HEK293T (cell line): ENCODE results near the gene RELB.

Experiments
- CTCF ChIA-PET: fragments of 350-600 bp; formaldehyde crosslinking; extraction: SDS; loops from one replicate; lab custom pipeline; 2021; ENCODE audit warnings: antibody characterized with exemption, inconsistent platforms; lab: Yijun Ruan, JAX
- POLR2A ChIA-PET: fragments of 350-600 bp; formaldehyde crosslinking; extraction: SDS; loops from one replicate; lab custom pipeline; 2020; ENCODE audit warnings: antibody characterized with exemption, inconsistent platforms; lab: Yijun Ruan, JAX
- DNase-seq: peaks from one replicate; pipeline ENCODE4 v3.0.0; 2012; ENCODE audit warnings: mixed read lengths; ENCODE audit errors: extremely low spot score
- ARNT ChIP-seq: fragments of 450-650 bp; IDR thresholded peaks from 2 replicates; pipeline ENCODE4 v1.6.1; 2017; ENCODE audit warnings: mild to moderate bottlenecking
- BHLHE40 ChIP-seq: fragments of 450-650 bp; IDR thresholded peaks from 2 replicates; pipeline ENCODE4 v1.6.1; 2016; ENCODE audit warnings: mild to moderate bottlenecking, moderate library complexity, borderline replicate concordance
- CTBP1 ChIP-seq: fragments of 450-650 bp; IDR thresholded peaks from 2 replicates; pipeline ENCODE4 v1.6.1; 2016; ENCODE audit warnings: borderline replicate concordance
- ELF4 ChIP-seq: fragments of 450-650 bp; IDR thresholded peaks from 2 replicates; pipeline ENCODE4 v1.6.1; 2017; ENCODE audit warnings: antibody characterized with exemption
- FOXA1 ChIP-seq: fragments of 450-650 bp; IDR thresholded peaks from 2 replicates; pipeline ENCODE4 v1.6.1; 2016; ENCODE audit warnings: mild to moderate bottlenecking
- FOXK2 ChIP-seq: fragments of 450-650 bp; IDR thresholded peaks from 2 replicates; pipeline ENCODE4 v1.6.1; 2016; ENCODE audit warnings: mild to moderate bottlenecking
- FOXM1 ChIP-seq: fragments of 450-650 bp; IDR thresholded peaks from 2 replicates; pipeline ENCODE4 v1.6.1; 2017; ENCODE audit warnings: mild to moderate bottlenecking, borderline replicate concordance
- HDGF ChIP-seq: fragments of 450-650 bp; IDR thresholded peaks from 2 replicates; pipeline ENCODE4 v1.6.1; 2017; ENCODE audit warnings: antibody characterized with exemption, borderline replicate concordance
- L3MBTL2 ChIP-seq: fragments of 450-650 bp; conservative IDR thresholded peaks from 2 replicates; pipeline ENCODE4 v1.6.1; 2016; ENCODE audit warnings: mild to moderate bottlenecking
- LEF1 ChIP-seq: fragments of 450-650 bp; IDR thresholded peaks from 2 replicates; pipeline ENCODE4 v1.6.1; 2017; ENCODE audit warnings: mild to moderate bottlenecking, borderline replicate concordance
- NFRKB ChIP-seq: fragments of 450-650 bp; IDR thresholded peaks from 2 replicates; pipeline ENCODE4 v1.6.1; 2016; ENCODE audit warnings: mild to moderate bottlenecking, moderate library complexity
- PKNOX1 ChIP-seq: fragments of 450-650 bp; IDR thresholded peaks from 2 replicates; pipeline ENCODE4 v1.6.1; 2016
- SP1 ChIP-seq: fragments of 450-650 bp; IDR thresholded peaks from 2 replicates; pipeline ENCODE4 v1.6.1; 2017
- SUZ12 ChIP-seq: fragments of 450-650 bp; IDR thresholded peaks from 2 replicates; pipeline ENCODE4 v1.6.1; 2016; ENCODE audit warnings: mild to moderate bottlenecking
- TARDBP ChIP-seq: fragments of 450-650 bp; IDR thresholded peaks from 2 replicates; pipeline ENCODE4 v1.6.1; 2016
- ZNF384 ChIP-seq: fragments of 450-650 bp; IDR thresholded peaks from 2 replicates; pipeline ENCODE4 v1.6.1; 2016

The RELB gene

DNA sequence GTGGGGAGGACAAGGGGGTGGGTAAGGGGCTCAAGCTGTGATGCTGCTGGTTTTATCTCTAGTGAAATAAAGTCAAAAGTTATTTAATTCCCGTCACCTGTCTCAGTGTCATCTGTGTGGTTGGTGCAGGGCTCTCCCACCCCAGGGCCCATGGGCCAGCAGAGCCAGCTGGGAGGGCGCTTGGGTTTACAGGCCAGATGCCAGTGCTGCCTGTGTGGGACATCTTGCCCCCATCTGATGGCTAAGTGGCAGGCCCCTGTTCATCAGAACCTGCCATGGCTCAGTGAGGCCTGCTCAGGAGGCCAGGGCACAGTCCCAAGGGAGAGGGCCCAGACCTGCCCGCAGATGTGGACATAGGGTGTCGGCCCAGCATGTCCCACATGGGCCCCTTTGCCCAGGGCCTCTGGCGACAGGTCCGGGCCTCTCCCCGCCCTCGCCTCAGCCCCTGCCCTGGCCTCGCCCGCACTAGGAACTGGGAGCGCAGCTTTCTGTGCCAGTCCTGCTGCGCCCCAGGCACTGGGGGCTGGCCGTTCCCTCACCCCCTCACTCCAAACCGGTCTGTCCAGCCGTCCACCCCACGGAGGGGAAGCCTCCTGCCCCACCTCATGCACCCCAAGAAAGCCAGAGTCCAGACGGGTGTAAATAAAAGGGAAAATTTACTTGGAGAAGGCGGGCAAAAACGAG lies 69.7 kb downstream of the RELB start:
- no peak for TF ChIP-seq NFRKB
- TF ChIP-seq SUZ12, result no peak
- no peak for TF ChIP-seq FOXM1
- TF ChIP-seq BHLHE40, result no peak
- TF ChIP-seq LEF1, result no peak
- no peak for TF ChIP-seq SP1
- TF ChIP-seq PKNOX1, result no peak
- no peak for TF ChIP-seq HDGF
- no peak for DNase-seq
- CTCF ChIA-PET, result no interaction called here
- POLR2A ChIA-PET, result no interaction called here

- POLR2A ChIA-PET, result interaction anchor here (0.9 to 1.6 kb wide), 3 partner anchors 20 to 33 kb away, joined by 3 to 6 read pairs (median 4); no protein-coding TSS in a partner anchor
Observed at GRCh38 chr19:45071545-45071938, 70.3 kb downstream of the RELB start.

DNA sequence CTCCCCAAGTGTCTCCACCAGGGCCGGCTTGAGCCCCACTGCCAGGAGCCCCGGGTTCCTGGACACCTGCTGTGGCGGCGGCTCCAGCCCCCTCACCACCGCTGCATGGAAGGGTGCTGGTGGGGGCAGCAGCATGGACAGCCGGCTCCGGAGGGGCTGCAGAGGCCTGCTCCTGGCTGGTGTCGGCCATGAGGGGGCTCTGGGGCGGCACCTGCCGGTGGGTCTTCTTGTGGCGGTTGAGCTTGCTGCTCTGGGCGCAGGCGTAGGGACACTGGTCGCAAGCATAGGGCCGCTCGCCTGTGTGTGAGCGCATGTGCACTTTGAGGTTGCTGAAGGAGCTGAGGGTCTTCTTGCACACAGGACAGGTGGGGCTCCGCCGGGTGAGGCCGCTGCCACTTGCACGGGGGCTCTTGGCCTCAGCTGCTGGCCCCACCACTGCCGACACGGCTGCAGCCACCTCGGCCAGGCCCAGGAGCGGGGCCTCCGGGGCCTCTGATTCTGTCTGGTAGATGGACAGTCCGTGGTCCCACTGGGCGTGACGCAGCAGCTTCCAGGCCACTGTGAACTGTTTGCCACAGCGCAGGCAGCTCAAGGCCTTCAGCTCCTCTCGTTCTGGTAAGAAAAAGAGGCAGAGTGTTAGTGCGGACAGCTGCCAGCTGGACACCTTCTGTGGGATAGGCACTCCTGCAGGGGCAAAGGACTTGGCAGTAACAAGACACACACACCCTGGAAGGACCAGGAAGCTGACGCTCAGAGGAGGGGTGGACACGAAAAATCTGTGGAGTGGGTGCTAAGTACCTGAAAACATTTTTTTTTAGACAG lies 70.9 kb downstream of the RELB start:
- TF ChIP-seq SP1, result no peak
- no peak for TF ChIP-seq BHLHE40
- TF ChIP-seq LEF1, result no peak
- TF ChIP-seq NFRKB, result no peak
- no peak for TF ChIP-seq CTBP1
- TF ChIP-seq ELF4, result no peak
- TF ChIP-seq L3MBTL2, result no peak
- no peak for TF ChIP-seq HDGF
- no peak for TF ChIP-seq TARDBP
- no peak for TF ChIP-seq ZNF384
- no peak for TF ChIP-seq FOXK2
- no peak for TF ChIP-seq ARNT
- no peak for TF ChIP-seq FOXA1
- TF ChIP-seq FOXM1, result no peak
- TF ChIP-seq PKNOX1, result no peak
- no peak for DNase-seq
- CTCF ChIA-PET, result interaction anchor here (0.6 to 1.2 kb wide), 2 partner anchors 13 to 14 kb away, joined by 4 to 6 read pairs; no protein-coding TSS in a partner anchor
- POLR2A ChIA-PET, result interaction anchor here (0.9 to 1.6 kb wide), 3 partner anchors 20 to 34 kb away, joined by 3 to 6 read pairs (median 4); no protein-coding TSS in a partner anchor

More at GRCh38 chr19:45071545-45071938, 70.3 kb downstream of the RELB start:
- no peak for DNase-seq
- CTCF ChIA-PET, result interaction anchor here (1.2 kb wide), 1 partner anchor 12 kb away, joined by 4 read pairs; no protein-coding TSS in a partner anchor
- TF ChIP-seq ZNF384, result no peak

GRCh38 chr19:45074744-45075300 lies 73.6 kb downstream of the RELB start:
- no peak for DNase-seq
- ChIA-PET POLR2A (interaction anchor here (2.4 to 3.7 kb wide), 2 partner anchors 17 to 36 kb away, joined by 12 to 21 read pairs; partner anchors contain the start of genes CLASRP and PPP1R37), CTCF (interaction anchor here (0.5 to 1.4 kb wide), 2 partner anchors 15 to 128 kb away, joined by 3 to 6 read pairs; no protein-coding TSS in a partner anchor)
- TF ChIP-seq ELF4 (no peak), SP1 (no peak), NFRKB (no peak), TARDBP (no peak), FOXA1 (no peak), ARNT (no peak), HDGF (no peak), PKNOX1 (no peak), CTBP1 (no peak)

GRCh38 chr19:45075301-45076028 lies 74.2 kb downstream of the RELB start:
- ChIA-PET POLR2A (interaction anchor here (2.4 to 3.7 kb wide), 2 partner anchors 17 to 36 kb away, joined by 12 to 21 read pairs; partner anchors contain the start of genes CLASRP and PPP1R37), CTCF (interaction anchor here (1.4 kb wide), 1 partner anchor 16 kb away, joined by 6 read pairs; no protein-coding TSS in a partner anchor)
- DNase-seq, result no peak
- TF ChIP-seq LEF1, result no peak
- no peak for TF ChIP-seq ARNT
- TF ChIP-seq FOXK2, result no peak
- TF ChIP-seq FOXM1, result no peak
- no peak for TF ChIP-seq PKNOX1
- TF ChIP-seq ELF4, result no peak
- no peak for TF ChIP-seq SP1
- TF ChIP-seq NFRKB, result no peak
- no peak for TF ChIP-seq FOXA1
- TF ChIP-seq HDGF, result no peak
- no peak for TF ChIP-seq SUZ12
- no peak for TF ChIP-seq TARDBP
- no peak for TF ChIP-seq CTBP1
- TF ChIP-seq L3MBTL2, result no peak
- TF ChIP-seq ZNF384, result no peak
